ENCODE measurements around the gene FLNB.

Gene FLNB

DNA sequence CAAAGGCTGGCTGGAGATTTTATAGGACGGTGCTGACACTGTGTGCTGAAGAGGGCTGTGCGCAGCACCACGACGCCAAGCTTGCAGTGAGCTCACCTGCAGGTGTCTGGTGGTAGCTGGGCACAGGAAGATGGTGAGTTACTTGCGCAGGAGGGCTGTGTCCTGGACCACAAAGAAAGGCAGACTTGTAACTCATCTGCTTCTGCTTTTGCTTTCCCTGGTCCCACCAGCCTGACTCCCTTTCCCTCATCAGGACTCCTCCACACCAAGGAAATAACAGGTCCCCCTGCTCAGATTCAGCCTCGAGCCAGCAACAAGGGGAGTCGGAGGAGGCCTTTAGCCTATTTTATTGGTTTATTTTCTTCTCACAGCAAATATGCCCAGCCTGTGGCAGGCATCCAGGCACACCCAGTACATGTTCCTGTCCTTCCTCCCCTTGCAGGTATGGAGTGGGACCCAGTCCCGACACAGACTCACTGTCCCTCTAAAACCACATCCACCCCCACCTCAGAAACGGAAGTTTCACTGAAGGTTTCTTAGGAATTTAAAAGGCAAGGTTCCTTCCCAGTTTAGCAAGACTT is 35.6 kb upstream of the FLNB start:
- H3K4me1 Mint-ChIP-seq: no peaks in the 10 kb centered on the region
- ATAC-seq (replicated peaks; ENCODE audit: extremely low read depth, poor library complexity, severe bottlenecking) (no peak), DNase-seq (ENCODE audit: low spot score in 2 of 2) (no peak)
- no peaks in the 10 kb centered on the region for H3K27me3 Mint-ChIP-seq
- no peak overlapping the region for H3K4me3 Mint-ChIP-seq
- no peak overlapping the region for H3K27ac Mint-ChIP-seq (ENCODE audit: low read depth)
- no peaks in the 10 kb centered on the region for H3K9me3 Mint-ChIP-seq
- peaks cover 2% of the 10 kb centered on the region for H3K36me3 Mint-ChIP-seq (ENCODE audit: insufficient read depth)

DNA sequence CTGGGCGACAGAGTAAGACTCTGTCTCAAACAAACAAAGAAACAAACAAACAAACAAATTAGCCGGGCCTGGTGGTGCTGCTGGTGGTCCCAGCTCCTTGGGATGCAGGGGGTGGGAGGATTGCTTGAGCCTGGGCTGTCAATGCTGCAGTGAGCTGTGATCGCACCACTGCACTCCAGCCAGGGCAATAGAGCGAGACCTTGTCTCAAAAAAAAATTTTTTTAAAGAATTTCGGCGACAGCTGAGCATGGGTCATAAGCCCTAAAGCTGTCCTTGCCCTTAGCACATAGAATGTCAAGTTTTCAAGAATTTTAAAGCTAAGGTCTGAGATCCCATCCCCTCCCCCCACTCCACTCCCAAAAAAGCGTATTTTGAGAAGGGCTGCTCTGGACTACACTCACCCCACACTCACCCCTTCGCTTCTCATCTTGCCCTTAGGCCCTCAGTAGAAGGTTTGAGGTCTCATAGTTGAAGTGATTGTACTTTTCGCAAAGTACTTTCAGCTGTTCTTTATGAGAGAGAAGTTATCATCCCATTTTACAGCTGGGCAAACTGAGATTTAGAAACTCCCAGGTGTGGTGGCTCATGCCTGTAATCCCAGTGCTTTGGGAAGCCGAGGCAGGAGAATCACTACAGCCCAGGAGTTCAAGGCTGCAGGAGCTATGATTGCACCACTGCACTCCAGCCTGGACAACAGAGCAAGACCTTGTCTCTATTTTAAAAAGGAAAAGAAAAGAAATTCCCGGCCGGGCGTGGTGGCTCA is 34.3 kb upstream of the FLNB start:
- Mint-ChIP-seq H3K4me1 (no peaks in the 10 kb centered on the region), H3K4me3 (no peak overlapping the region), H3K27ac (ENCODE audit: low read depth) (no peak overlapping the region), H3K36me3 (ENCODE audit: insufficient read depth) (peaks cover 2% of the 10 kb centered on the region), H3K9me3 (no peaks in the 10 kb centered on the region), H3K27me3 (no peaks in the 10 kb centered on the region)
- no peak for ATAC-seq (replicated peaks; ENCODE audit: extremely low read depth, poor library complexity, severe bottlenecking)
- no peak for DNase-seq (ENCODE audit: low spot score in 2 of 2)

DNA sequence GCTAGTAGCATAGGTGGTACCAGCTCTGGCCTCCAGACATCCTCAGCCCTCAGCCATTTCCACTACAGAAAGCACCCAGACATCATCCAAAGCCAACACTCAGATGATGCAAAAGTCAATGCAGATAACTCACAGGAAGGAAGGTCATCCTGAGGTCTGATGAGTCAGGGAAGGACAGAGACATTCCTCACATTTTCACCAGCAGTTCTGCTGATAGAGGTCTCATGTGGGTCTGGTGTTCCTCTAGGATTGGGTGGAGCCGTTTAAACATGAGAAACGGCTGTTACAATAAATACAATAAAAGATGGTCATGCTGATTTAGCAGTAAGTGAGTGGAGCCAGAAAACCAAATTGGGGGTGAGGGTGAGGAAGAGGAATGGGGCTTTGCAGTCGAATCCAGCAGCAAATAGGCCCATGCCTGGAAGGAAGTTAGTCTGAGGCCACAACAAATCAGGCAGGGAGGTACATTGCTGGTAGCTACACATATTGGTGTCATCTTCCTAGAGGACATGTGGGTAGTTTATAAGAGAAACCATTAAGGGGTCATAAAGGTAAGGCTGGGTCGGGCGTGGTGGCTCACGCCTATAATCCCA is 33.3 kb upstream of the FLNB start:
- Mint-ChIP-seq H3K4me3 (no peak overlapping the region), H3K4me1 (no peaks in the 10 kb centered on the region), H3K27me3 (no peaks in the 10 kb centered on the region), H3K9me3 (no peaks in the 10 kb centered on the region), H3K36me3 (ENCODE audit: insufficient read depth) (peaks cover 2% of the 10 kb centered on the region), H3K27ac (ENCODE audit: low read depth) (no peak overlapping the region)
- ATAC-seq (replicated peaks; ENCODE audit: extremely low read depth, poor library complexity, severe bottlenecking) (no peak), DNase-seq (ENCODE audit: low spot score in 2 of 2) (no peak)

DNA sequence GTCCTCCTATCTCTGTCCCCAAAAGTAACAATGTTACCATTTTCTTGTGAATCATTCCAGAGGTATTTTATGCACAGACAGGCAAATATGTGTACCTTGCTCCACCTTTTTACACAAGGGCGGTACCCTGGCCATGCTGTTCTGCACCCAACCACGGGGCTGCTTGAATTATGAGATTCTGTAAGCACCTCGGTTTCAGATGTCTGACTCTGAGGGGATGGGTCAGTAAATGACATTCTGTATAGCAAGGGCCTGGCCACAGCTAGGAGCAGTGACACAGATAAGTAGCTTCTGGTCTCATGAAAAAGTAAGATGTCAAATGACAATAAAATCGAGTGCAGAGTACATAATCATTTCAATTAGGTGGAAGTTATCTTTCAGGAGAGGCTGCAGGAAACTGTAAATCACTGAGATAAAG is 30.4 kb upstream of the FLNB start:
- Mint-ChIP-seq H3K9me3 (no peaks in the 10 kb centered on the region), H3K27ac (ENCODE audit: low read depth) (no peak overlapping the region), H3K36me3 (ENCODE audit: insufficient read depth) (no peaks in the 10 kb centered on the region), H3K27me3 (no peaks in the 10 kb centered on the region), H3K4me1 (peaks cover 5% of the 10 kb centered on the region), H3K4me3 (no peak overlapping the region)
- ATAC-seq (replicated peaks; ENCODE audit: extremely low read depth, poor library complexity, severe bottlenecking) (no peak), DNase-seq (ENCODE audit: low spot score in 2 of 2) (no peak)

DNA sequence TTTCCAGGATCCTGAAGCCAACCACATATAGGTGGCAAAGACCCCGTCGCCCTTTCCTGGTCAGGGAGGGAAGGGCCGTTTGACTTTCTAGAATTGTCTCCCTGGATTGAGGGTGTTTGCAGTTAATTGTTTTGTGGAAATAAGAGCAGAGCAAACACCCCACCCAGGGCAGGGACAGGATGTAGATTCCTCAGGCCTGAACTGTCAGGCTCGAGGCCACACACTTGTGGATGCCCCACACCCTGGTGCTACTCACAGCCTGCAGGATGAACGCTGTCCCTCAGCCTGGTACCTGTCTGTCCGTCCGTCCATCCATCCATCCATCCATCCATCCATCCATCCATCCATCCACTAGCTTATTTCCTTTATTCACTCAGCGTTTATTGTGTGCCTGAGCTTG is 29.9 kb upstream of the FLNB start:
- Mint-ChIP-seq H3K4me1 (peaks cover 9% of the 10 kb centered on the region), H3K36me3 (ENCODE audit: insufficient read depth) (no peaks in the 10 kb centered on the region), H3K4me3 (no peak overlapping the region), H3K9me3 (no peaks in the 10 kb centered on the region), H3K27ac (ENCODE audit: low read depth) (no peak overlapping the region), H3K27me3 (no peaks in the 10 kb centered on the region)
- ATAC-seq (replicated peaks; ENCODE audit: extremely low read depth, poor library complexity, severe bottlenecking) (no peak), DNase-seq (ENCODE audit: low spot score in 2 of 2) (no peak)

DNA sequence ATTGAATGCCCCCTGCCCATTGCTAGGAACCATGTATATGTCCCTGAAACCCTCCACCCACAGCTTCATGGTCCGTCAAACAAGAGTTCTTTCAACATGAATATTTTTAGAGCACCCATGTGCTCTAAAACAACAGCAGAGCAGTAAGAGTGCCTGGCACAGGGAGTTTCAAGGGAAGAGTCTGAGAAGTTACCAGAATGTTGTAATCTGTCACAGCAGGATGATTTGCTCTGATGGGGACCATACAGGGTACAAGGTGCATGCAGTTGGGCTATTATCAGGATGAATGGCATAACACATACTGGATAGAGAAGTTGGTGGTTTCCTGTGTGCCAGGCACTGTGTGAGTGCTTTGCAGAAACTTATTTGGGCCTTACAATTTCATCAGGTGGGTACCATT is 27.8 kb upstream of the FLNB start:
- ATAC-seq (replicated peaks; ENCODE audit: extremely low read depth, poor library complexity, severe bottlenecking) (no peak), DNase-seq (ENCODE audit: low spot score in 2 of 2) (no peak)
- Mint-ChIP-seq H3K27ac (ENCODE audit: low read depth) (no peak overlapping the region), H3K9me3 (no peaks in the 10 kb centered on the region), H3K36me3 (ENCODE audit: insufficient read depth) (peaks cover 1% of the 10 kb centered on the region), H3K4me3 (no peak overlapping the region), H3K4me1 (peaks cover 20% of the 10 kb centered on the region), H3K27me3 (no peaks in the 10 kb centered on the region)

DNA sequence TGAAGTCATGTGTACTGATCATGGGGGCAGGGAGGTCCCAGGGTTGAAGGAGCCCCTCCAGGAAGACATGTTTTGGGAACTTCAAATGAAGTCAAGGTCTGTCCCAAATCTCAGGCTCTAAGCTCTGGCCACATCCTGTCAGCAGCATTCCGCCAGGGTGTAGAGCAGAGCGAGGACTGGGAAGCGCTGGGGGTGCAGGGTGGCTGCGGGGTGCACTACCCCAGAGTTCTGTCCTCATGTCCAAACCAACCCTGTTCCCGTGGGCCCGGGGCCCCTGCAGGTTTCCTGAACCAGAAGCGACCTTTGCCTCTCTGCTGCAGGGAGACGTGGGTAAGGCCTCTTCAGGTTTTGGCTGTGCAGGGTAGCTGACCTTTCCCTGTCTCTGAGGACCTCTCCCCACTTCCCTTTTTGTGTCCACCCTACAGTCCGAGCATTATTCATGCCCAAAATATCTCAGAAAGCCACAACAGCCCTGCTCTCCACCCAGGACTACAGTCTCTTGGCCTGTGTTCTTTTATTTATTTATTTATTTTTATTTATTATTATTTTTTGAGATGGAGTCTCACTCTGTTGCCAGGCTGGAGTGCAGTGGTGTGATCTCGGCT is 26.6 kb upstream of the FLNB start:
- Mint-ChIP-seq H3K36me3 (ENCODE audit: insufficient read depth) (peaks cover 1% of the 10 kb centered on the region), H3K4me3 (no peak overlapping the region), H3K9me3 (no peaks in the 10 kb centered on the region), H3K27me3 (no peaks in the 10 kb centered on the region), H3K4me1 (peaks cover 20% of the 10 kb centered on the region), H3K27ac (ENCODE audit: low read depth) (no peak overlapping the region)
- DNase-seq (ENCODE audit: low spot score in 2 of 2) (no peak), ATAC-seq (replicated peaks; ENCODE audit: extremely low read depth, poor library complexity, severe bottlenecking) (no peak)

DNA sequence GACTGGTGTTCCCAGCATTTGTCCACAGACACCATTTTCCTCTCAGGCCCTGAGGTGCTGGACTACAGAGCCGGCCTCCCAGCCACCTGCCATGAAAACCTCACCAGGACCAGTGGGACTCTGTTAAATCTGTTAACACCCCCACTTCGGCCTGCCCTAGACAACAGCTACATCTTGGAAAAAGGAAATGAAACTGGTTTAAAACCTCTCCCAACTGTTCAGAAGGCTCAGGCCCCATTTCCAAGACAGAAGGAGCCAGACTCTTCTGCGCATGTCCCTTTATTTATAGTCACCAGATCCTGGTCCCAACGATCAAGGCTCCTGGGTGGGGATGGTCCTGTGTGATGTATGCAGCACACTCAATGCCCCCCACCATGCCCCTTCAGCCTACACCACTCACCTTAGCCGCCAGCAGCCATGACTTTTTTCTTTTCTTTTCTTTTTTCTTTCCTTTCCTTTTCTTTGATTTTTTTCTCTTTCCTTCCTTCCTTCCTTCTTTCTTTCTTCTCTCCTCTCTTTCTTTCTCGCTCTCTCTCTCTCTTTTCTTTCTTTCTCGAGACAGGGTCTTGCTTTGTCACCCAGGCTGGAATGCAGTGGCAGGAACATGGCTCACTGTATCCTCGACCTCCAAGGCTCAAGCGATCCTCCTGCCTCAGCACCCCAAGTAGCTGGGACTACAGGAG is 25.5 kb upstream of the FLNB start:
- Mint-ChIP-seq H3K4me1 (peaks cover 20% of the 10 kb centered on the region), H3K9me3 (no peaks in the 10 kb centered on the region), H3K4me3 (no peak overlapping the region), H3K27ac (ENCODE audit: low read depth) (peak overlapping the region; percentile 84), H3K27me3 (no peaks in the 10 kb centered on the region), H3K36me3 (ENCODE audit: insufficient read depth) (peaks cover 1% of the 10 kb centered on the region)
- DNase-seq (ENCODE audit: low spot score in 2 of 2) (no peak), ATAC-seq (replicated peaks; ENCODE audit: extremely low read depth, poor library complexity, severe bottlenecking) (no peak)

DNA sequence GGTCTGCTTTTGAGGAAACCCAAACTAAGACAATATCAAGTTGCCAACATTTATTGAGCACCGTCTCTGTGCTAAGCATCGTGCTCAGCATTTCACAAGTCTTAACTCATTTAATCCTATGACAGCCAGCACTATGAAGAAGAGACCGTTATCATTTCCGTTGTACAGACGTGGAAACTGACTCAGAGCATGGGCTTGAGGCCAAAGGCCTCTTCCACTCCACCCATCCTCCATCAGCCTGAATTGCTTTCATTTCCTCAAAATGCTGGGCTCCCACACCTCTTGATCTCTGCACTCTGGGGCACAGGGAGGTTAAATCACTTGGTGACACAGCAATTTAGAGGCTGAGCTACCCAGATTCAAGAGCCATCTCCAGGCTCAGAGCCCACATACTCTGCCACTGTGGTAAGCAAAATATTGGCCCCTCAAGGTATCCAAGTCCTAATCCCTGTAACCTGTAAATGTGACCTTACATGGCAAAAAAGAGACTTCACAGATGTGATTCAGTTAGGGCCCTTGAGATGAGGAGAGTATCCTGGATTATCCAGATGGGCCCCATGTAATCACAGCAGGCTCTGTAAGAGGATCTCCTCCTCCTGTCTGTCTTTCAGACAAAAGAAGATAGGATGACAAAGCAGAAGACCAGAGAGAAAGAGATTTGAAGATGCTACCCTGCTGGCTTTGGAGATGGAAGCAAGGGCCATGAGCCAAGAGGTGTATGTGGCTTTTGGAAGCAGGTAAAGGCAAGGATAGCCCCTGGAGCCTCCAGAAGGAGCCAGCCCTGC is 24.3 kb upstream of the FLNB start:
- peak; percentile 89 for ATAC-seq (replicated peaks; ENCODE audit: extremely low read depth, poor library complexity, severe bottlenecking)
- H3K27ac Mint-ChIP-seq (ENCODE audit: low read depth): peak overlapping the region; percentile 84

DNA sequence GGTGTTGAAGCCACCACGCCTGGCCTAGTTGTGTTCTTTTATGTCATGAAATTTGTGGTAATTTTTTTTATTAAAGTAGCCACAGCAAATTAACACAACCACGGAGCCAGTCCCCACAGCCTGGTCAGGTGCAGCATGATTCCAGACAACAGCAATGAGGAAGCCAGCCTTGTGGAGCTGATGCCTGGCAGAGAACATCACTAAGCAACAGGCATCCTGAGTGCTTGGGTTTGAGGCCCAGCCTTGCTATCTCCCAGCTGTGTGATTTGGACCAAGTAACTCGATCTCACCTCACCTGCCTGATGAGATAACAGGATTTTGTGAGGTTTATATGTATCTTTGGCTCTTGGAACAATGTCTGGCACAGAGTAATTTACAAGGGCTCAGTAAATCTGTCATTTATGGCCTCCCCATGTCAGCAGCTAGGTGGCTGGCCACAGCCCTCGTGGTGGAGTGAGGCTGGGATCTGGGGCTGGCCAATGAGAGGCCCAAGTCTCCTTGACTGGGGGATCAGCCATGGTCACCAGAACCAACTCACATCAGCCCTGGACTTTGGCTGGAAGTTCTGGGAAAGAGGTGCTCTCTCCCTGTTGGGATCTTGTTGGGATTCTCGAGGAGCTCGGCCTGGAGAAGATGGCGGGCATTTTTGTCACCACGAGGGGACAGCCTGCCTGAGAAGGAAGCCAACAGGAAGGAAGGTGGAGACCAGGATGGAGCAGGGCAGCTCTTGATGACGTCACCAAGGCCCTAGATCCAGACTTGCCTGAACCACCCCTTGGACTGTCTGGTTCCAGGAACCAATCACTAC is 22.8 kb upstream of the FLNB start:
- H3K36me3 Mint-ChIP-seq (ENCODE audit: insufficient read depth): peaks cover 1% of the 10 kb centered on the region
- H3K27me3 Mint-ChIP-seq: no peaks in the 10 kb centered on the region
- no peak overlapping the region for H3K4me3 Mint-ChIP-seq
- DNase-seq (ENCODE audit: low spot score in 2 of 2) (no peak), ATAC-seq (replicated peaks; ENCODE audit: extremely low read depth, poor library complexity, severe bottlenecking) (no peak)
- H3K27ac Mint-ChIP-seq (ENCODE audit: low read depth): no peak overlapping the region
- H3K9me3 Mint-ChIP-seq: no peaks in the 10 kb centered on the region
- peaks cover 20% of the 10 kb centered on the region for H3K4me1 Mint-ChIP-seq

More for the DNA sequence above, 24.3 kb upstream of the FLNB start:
- peak in 1 of 2 donors; percentile 12 for DNase-seq (ENCODE audit: low spot score in 2 of 2)
- Mint-ChIP-seq H3K4me3 (no peak overlapping the region), H3K36me3 (ENCODE audit: insufficient read depth) (peaks cover 1% of the 10 kb centered on the region), H3K27me3 (no peaks in the 10 kb centered on the region), H3K9me3 (no peaks in the 10 kb centered on the region), H3K4me1 (peaks cover 20% of the 10 kb centered on the region)

DNA sequence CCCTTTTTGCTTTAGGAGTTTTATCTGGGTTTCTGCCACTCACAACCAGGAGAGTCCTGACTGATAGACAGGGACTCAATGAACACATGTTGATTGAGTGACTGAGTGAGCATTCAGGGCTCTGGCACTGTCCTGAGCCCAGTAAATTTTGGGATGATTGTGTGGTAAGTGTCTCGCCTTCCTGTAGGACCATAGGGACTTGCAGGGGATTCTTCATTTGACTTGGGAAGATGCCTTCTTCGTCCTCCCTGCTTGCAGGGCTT is 22.3 kb upstream of the FLNB start:
- H3K9me3 Mint-ChIP-seq: no peaks in the 10 kb centered on the region
- peaks cover 1% of the 10 kb centered on the region for H3K36me3 Mint-ChIP-seq (ENCODE audit: insufficient read depth)
- H3K4me3 Mint-ChIP-seq: no peak overlapping the region
- no peaks in the 10 kb centered on the region for H3K27me3 Mint-ChIP-seq
- DNase-seq (ENCODE audit: low spot score in 2 of 2) (no peak), ATAC-seq (replicated peaks; ENCODE audit: extremely low read depth, poor library complexity, severe bottlenecking) (no peak)
- H3K4me1 Mint-ChIP-seq: peaks cover 20% of the 10 kb centered on the region
- H3K27ac Mint-ChIP-seq (ENCODE audit: low read depth): no peak overlapping the region

Data from central memory CD8-positive, alpha-beta T cell (primary cell).